Endodermal cell (in vitro differentiated cells): Measurements from ENCODE around the gene CPT2. TPM values are rescaled to one million over a fixed set of nuclear protein-coding genes. Genes with fewer than 3 reads are reported as not detected.

ENCODE experiments used
- DNase-seq: peaks from one replicate; pipeline ENCODE4 v3.0.0-alpha.2; 2017
- H3K27ac ChIP-seq: 2 replicates; pipeline ENCODE4 v1.5.1; 2013; ENCODE audit warnings: mild to moderate bottlenecking, low read depth, low read length, moderate library complexity
- H3K27me3 ChIP-seq: 2 replicates; pipeline ENCODE4 v1.6.1; 2013; ENCODE audit warnings: mild to moderate bottlenecking, low read length, moderate library complexity; ENCODE audit not compliant: insufficient read depth, control insufficient read depth, poor library complexity, severe bottlenecking
- H3K36me3 ChIP-seq: 2 replicates; pipeline ENCODE4 v1.7.0; 2013; ENCODE audit warnings: mild to moderate bottlenecking, low read length, moderate library complexity; ENCODE audit not compliant: control insufficient read depth, insufficient read depth
- H3K4me1 ChIP-seq: one replicate; pipeline ENCODE4 v1.7.0; 2013; ENCODE audit warnings: low read length; ENCODE audit not compliant: control insufficient read depth, insufficient read depth
- H3K4me3 ChIP-seq: 2 replicates; pipeline ENCODE4 v1.5.1; 2013; ENCODE audit warnings: mild to moderate bottlenecking, low read length, moderate library complexity
- H3K9ac ChIP-seq: 2 replicates; pipeline ENCODE4 v1.6.1; 2013; ENCODE audit warnings: mild to moderate bottlenecking, low read length, moderate library complexity; ENCODE audit not compliant: poor library complexity, severe bottlenecking; ENCODE audit errors: extremely low read depth
- H3K9me3 ChIP-seq: 2 replicates; pipeline ENCODE4 v1.6.1; 2013; ENCODE audit warnings: mild to moderate bottlenecking, low read length, moderate library complexity; ENCODE audit not compliant: control insufficient read depth
- H3K27ac Mint-ChIP-seq: 2 replicates; pipeline ENCODE4 v1.8.0; 2020; ENCODE audit warnings: mixed read lengths
- H3K27me3 Mint-ChIP-seq: 2 replicates; pipeline ENCODE4 v1.8.0; 2021; ENCODE audit warnings: mild to moderate bottlenecking, mixed read lengths; ENCODE audit not compliant: insufficient read depth
- H3K36me3 Mint-ChIP-seq: 2 replicates; pipeline ENCODE4 v1.8.0; 2020; ENCODE audit warnings: low read depth, mixed read lengths
- H3K4me1 Mint-ChIP-seq: 2 replicates; pipeline ENCODE4 v1.8.0; 2020; ENCODE audit warnings: mixed read lengths
- H3K4me3 Mint-ChIP-seq: 2 replicates; pipeline ENCODE4 v1.8.0; 2020; ENCODE audit warnings: mild to moderate bottlenecking, moderate library complexity, mixed read lengths
- H3K9me3 Mint-ChIP-seq: 2 replicates; pipeline ENCODE4 v1.8.0; 2020; ENCODE audit warnings: mild to moderate bottlenecking, mixed read lengths
- CTCF ChIP-seq: fragments of 200-600 bp; sonication (generic); conservative IDR thresholded peaks from 2 replicates; pipeline ENCODE4 v1.5.0; 2021; ENCODE audit warnings: antibody characterized with exemption, mild to moderate bottlenecking
- WGBS, 2 experiments: methylation state at CpG; one replicate each; pipeline versions ENCODE4 v1.1.5 to v1.1.7; 2013; ENCODE audit warnings: missing lambda C conversion rate in 2 of 2, mixed read lengths in 1 of 2; ENCODE audit not compliant: insufficient coverage in 1 of 2, insufficient read length in 1 of 2; 5-methylcytosine and 5-hydroxymethylcytosine counted together
- total RNA-seq, 2 donors: library from RNA; stranded (reverse); fragmentation: NEBNext Ultra II Directional in 1 of 2; extraction: Animal tissue kit (Norgen Biotek cat#: 25700) in 1 of 2; gene quantifications; 2 replicates in 1 of 2; 3 replicates in 1 of 2; pipeline ENCODE4 v1.2.1, GENCODE V29; 2021

Gene CPT2
- total RNA-seq, 2 donors from 2014 or later, result 28.7 to 31.3 TPM

- H3K4me1 ChIP-seq, result no peaks in the 10 kb centered on the region
- no peak for TF ChIP-seq CTCF
- H3K9ac ChIP-seq, result no peak overlapping the region
- no peak overlapping the region for H3K4me3 Mint-ChIP-seq
- H3K9me3 ChIP-seq, result no peaks in the 10 kb centered on the region
- peak; percentile 28 for DNase-seq
- H3K4me1 Mint-ChIP-seq, result no peaks in the 10 kb centered on the region
- H3K36me3 ChIP-seq, result peaks cover 72% of the 10 kb centered on the region
- H3K27ac ChIP-seq, result no peak overlapping the region
- 96 to 98% methylated on average over 10 to 11 of the region's 11 CpGs for WGBS, 2 experiments
- no peak overlapping the region for H3K4me3 ChIP-seq
- H3K27me3 Mint-ChIP-seq, result no peaks in the 10 kb centered on the region
- no peaks in the 10 kb centered on the region for H3K9me3 Mint-ChIP-seq
- H3K27me3 ChIP-seq, result no peaks in the 10 kb centered on the region
- H3K27ac Mint-ChIP-seq, result peak overlapping the region; percentile 14
- H3K36me3 Mint-ChIP-seq, result peaks cover 70% of the 10 kb centered on the region
These were observed 60.2 kb downstream of the CPT2 start for GRCh38 chr1:53256511-53257453.

- 94 to 96% methylated on average over 5 of the region's 5 CpGs for WGBS, 2 experiments
- no peaks in the 10 kb centered on the region for H3K4me1 ChIP-seq
- no peak overlapping the region for H3K4me3 Mint-ChIP-seq
- peaks cover 75% of the 10 kb centered on the region for H3K36me3 ChIP-seq
- H3K36me3 Mint-ChIP-seq, result peaks cover 65% of the 10 kb centered on the region
- no peak overlapping the region for H3K9ac ChIP-seq
- H3K27ac ChIP-seq, result no peak overlapping the region
- no peak for DNase-seq
- H3K9me3 ChIP-seq, result no peaks in the 10 kb centered on the region
- H3K9me3 Mint-ChIP-seq, result no peaks in the 10 kb centered on the region
- H3K4me1 Mint-ChIP-seq, result no peaks in the 10 kb centered on the region
- no peak overlapping the region for H3K4me3 ChIP-seq
- H3K27ac Mint-ChIP-seq, result peak overlapping the region; percentile 14
- TF ChIP-seq CTCF, result no peak
- no peaks in the 10 kb centered on the region for H3K27me3 Mint-ChIP-seq
- H3K27me3 ChIP-seq, result no peaks in the 10 kb centered on the region
These were observed 60.9 kb downstream of the CPT2 start for GRCh38 chr1:53257454-53258081.

GRCh38 chr1:53258216-53258615 lies 61.6 kb downstream of the CPT2 start:
- Histone ChIP-seq H3K9ac (no peak overlapping the region), H3K36me3 (peaks cover 78% of the 10 kb centered on the region), H3K27ac (no peak overlapping the region), H3K27me3 (no peaks in the 10 kb centered on the region), H3K9me3 (no peaks in the 10 kb centered on the region), H3K4me1 (no peaks in the 10 kb centered on the region), H3K4me3 (no peak overlapping the region)
- H3K27ac Mint-ChIP-seq, result no peak overlapping the region
- H3K9me3 Mint-ChIP-seq, result no peaks in the 10 kb centered on the region
- 88% methylated on average over 1 of the region's 1 CpG; no CpG with 5 or more reads in 1 of the 2 experiments for WGBS, 2 experiments
- TF ChIP-seq CTCF, result no peak
- H3K4me3 Mint-ChIP-seq, result no peak overlapping the region
- no peaks in the 10 kb centered on the region for H3K27me3 Mint-ChIP-seq
- no peaks in the 10 kb centered on the region for H3K4me1 Mint-ChIP-seq
- H3K36me3 Mint-ChIP-seq, result peaks cover 67% of the 10 kb centered on the region
- DNase-seq, result no peak
